Activated CD8-positive, alpha-beta memory T cell treated with anti-CD3 and anti-CD28 coated beads for 24 hours (primary cell): ENCODE data around the gene PPP1R14D.
A peak's percentile ranks its signal among the peaks of the same experiment; 100 is the strongest.

Experiments
- DNase-seq: peaks from one replicate; pipeline ENCODE4 v3.0.0-alpha.2; 2020

Gene PPP1R14D

GRCh38 chr15:40850576-40851112, 22.1 kb upstream of the PPP1R14D start:
- DNase-seq = no peak

- no peak for DNase-seq
These were observed 18.9 kb upstream of the PPP1R14D start for GRCh38 chr15:40847223-40847961.

GRCh38 chr15:40846841-40847222, 18.3 kb upstream of the PPP1R14D start:
- DNase-seq = no peak

- no peak for DNase-seq
These were observed 17.2 kb upstream of the PPP1R14D start for GRCh38 chr15:40845511-40846284.

- no peak for DNase-seq
These were observed 16.5 kb upstream of the PPP1R14D start for GRCh38 chr15:40845036-40845435.

- peak; percentile 78 for DNase-seq
These were observed 16.2 kb upstream of the PPP1R14D start for GRCh38 chr15:40844696-40845030.

- DNase-seq = peak; percentile 85
These were observed 15.6 kb upstream of the PPP1R14D start, which contains the start of gene SPINT1 for GRCh38 chr15:40843885-40844695. SPINT1 (plus strand) TSS chr15:40844048; CDS start chr15:40844555, 507 bp downstream.

- peak; percentile 60 for DNase-seq
These were observed 14.9 kb upstream of the PPP1R14D start for GRCh38 chr15:40843261-40843884.

GRCh38 chr15:40841741-40842140, 13.2 kb upstream of the PPP1R14D start:
- no peak for DNase-seq

GRCh38 chr15:40838756-40839155, 10.2 kb upstream of the PPP1R14D start:
- no peak for DNase-seq

- DNase-seq = no peak
These were observed 7.5 kb upstream of the PPP1R14D start for GRCh38 chr15:40836020-40836419.

- DNase-seq = no peak
These were observed 4.4 kb upstream of the PPP1R14D start for GRCh38 chr15:40832903-40833302.

GRCh38 chr15:40831861-40832260, 3.4 kb upstream of the PPP1R14D start:
- DNase-seq = no peak

- no peak for DNase-seq
These were observed 2.4 kb upstream of the PPP1R14D start for GRCh38 chr15:40830884-40831283.

- no peak for DNase-seq
These were observed 607 bp upstream of the PPP1R14D start for GRCh38 chr15:40829115-40829514.

GRCh38 chr15:40826423-40827075, 2.0 kb downstream of the PPP1R14D start:
- no peak for DNase-seq

GRCh38 chr15:40825661-40826422, 2.7 kb downstream of the PPP1R14D start:
- DNase-seq = no peak

- DNase-seq = no peak
These were observed 4.8 kb downstream of the PPP1R14D start for GRCh38 chr15:40823572-40824343.

GRCh38 chr15:40821195-40821594, 7.3 kb downstream of the PPP1R14D start:
- DNase-seq = no peak

- DNase-seq = no peak
These were observed 9.5 kb downstream of the PPP1R14D start for GRCh38 chr15:40819048-40819447.
